ENCODE data around the gene TBL1X. TPM values are rescaled to one million over a fixed set of nuclear protein-coding genes. Genes with fewer than 3 reads are reported as not detected.
"Not testable (repeated sequence)": the region's sequence is repeated elsewhere in the genome, so short reads cannot be mapped to it uniquely, and the experiment has no call there.

TBL1X gene
- total RNA-seq, 5 donors from 2014 or later (not counting 1 experiment from before 2014, with no cell fraction given), result 21.0 to 50.8 (median 40.5) TPM

- not testable (repeated sequence) for H3K4me1 ChIP-seq (ENCODE audit: control insufficient read depth in 1 of 2, extremely low read depth in 1 of 2, insufficient read depth in 2 of 2, low read length in 2 of 2); H3K4me3 Mint-ChIP-seq; ATAC-seq (replicated peaks in 1 of 4); H3K9me3 ChIP-seq; H3K27ac Mint-ChIP-seq; H3K27me3 ChIP-seq (replicated peaks in 1 of 2; ENCODE audit: control insufficient read depth in 2 of 2, extremely low read depth in 1 of 2, insufficient read depth in 2 of 2, low read length in 1 of 2); H3K27me3 Mint-ChIP-seq; H3K36me3 ChIP-seq (ENCODE audit: control insufficient read depth in 2 of 2, extremely low read depth in 1 of 2, insufficient read depth in 1 of 2, low read length in 1 of 2); H3K27ac ChIP-seq (ENCODE audit: low read length); H3K4me3 ChIP-seq (ENCODE audit: control insufficient read depth in 1 of 2, extremely low read depth in 1 of 2, low read length in 1 of 2); H3K9me3 Mint-ChIP-seq
- Mint-ChIP-seq H3K36me3 (peaks cover 27% of the 10 kb centered on the region), H3K4me1 (peaks cover 34 to 64% (median 61%) of the 10 kb centered on the region in 3 donors)
- WGBS (ENCODE audit: insufficient coverage), result no CpG with 5 or more reads among the region's 4 CpGs
- ChIA-PET CTCF (interaction anchor here (0.7 to 1.0 kb wide), 4 partner anchors 13 to 498 kb away, joined by 3 read pairs; no protein-coding TSS in a partner anchor), POLR2A (interaction anchor here in 1 of 2 donors (0.6 kb wide), 1 partner anchor 800 kb away, joined by 3 read pairs; no protein-coding TSS in a partner anchor)
- peak in 1 of 35 experiments; percentile 22 for DNase-seq
These were observed 10.6 kb downstream of the TBL1X start for GRCh38 chrX:9475417-9475816.

GRCh38 chrX:9475984-9476383, 11.1 kb downstream of the TBL1X start:
- Mint-ChIP-seq H3K36me3 (peaks cover 23% of the 10 kb centered on the region), H3K4me3 (no peak overlapping the region), H3K27ac (no peak overlapping the region), H3K27me3 (no peaks in the 10 kb centered on the region), H3K9me3 (no peaks in the 10 kb centered on the region), H3K4me1 (peaks cover 29 to 61% (median 59%) of the 10 kb centered on the region in 3 donors)
- Histone ChIP-seq H3K4me1 (ENCODE audit: control insufficient read depth in 1 of 2, extremely low read depth in 1 of 2, insufficient read depth in 2 of 2, low read length in 2 of 2) (peaks cover 0 to 7% of the 10 kb centered on the region in 2 experiments), H3K9me3 (no peaks in the 10 kb centered on the region), H3K36me3 (ENCODE audit: control insufficient read depth in 2 of 2, extremely low read depth in 1 of 2, insufficient read depth in 1 of 2, low read length in 1 of 2) (no peaks in the 10 kb centered on the region), H3K4me3 (ENCODE audit: control insufficient read depth in 1 of 2, extremely low read depth in 1 of 2, low read length in 1 of 2) (no peak overlapping the region), H3K27me3 (replicated peaks in 1 of 2; ENCODE audit: control insufficient read depth in 2 of 2, extremely low read depth in 1 of 2, insufficient read depth in 2 of 2, low read length in 1 of 2) (no peaks in the 10 kb centered on the region), H3K27ac (ENCODE audit: low read length) (no peak overlapping the region)
- ATAC-seq (replicated peaks in 1 of 4), result peak in 1 of 4 experiments; percentile 28
- POLR2A ChIA-PET, result no interaction called here
- no CpG with 5 or more reads among the region's 1 CpG for WGBS (ENCODE audit: insufficient coverage)
- DNase-seq, result no peak
- CTCF ChIA-PET, result interaction anchor here (0.7 to 1.0 kb wide), 3 partner anchors 13 to 498 kb away, joined by 3 read pairs; no protein-coding TSS in a partner anchor

- H3K36me3 ChIP-seq (ENCODE audit: control insufficient read depth in 2 of 2, extremely low read depth in 1 of 2, insufficient read depth in 1 of 2, low read length in 1 of 2), result no peaks in the 10 kb centered on the region
- POLR2A ChIA-PET, result no interaction called here
- H3K27ac Mint-ChIP-seq, result no peak overlapping the region
These were observed 12.1 kb downstream of the TBL1X start for GRCh38 chrX:9476810-9477575.

GRCh38 chrX:9482408-9482807, 17.6 kb downstream of the TBL1X start:
- DNase-seq (no peak), ATAC-seq (replicated peaks in 1 of 4) (no peak)
- Mint-ChIP-seq H3K36me3 (peaks cover 26% of the 10 kb centered on the region), H3K27me3 (no peaks in the 10 kb centered on the region), H3K27ac (no peak overlapping the region), H3K9me3 (no peaks in the 10 kb centered on the region), H3K4me3 (no peak overlapping the region), H3K4me1 (peaks cover 34 to 55% (median 50%) of the 10 kb centered on the region in 3 donors)
- Histone ChIP-seq H3K4me3 (ENCODE audit: control insufficient read depth in 1 of 2, extremely low read depth in 1 of 2, low read length in 1 of 2) (no peak overlapping the region), H3K27me3 (replicated peaks in 1 of 2; ENCODE audit: control insufficient read depth in 2 of 2, extremely low read depth in 1 of 2, insufficient read depth in 2 of 2, low read length in 1 of 2) (no peaks in the 10 kb centered on the region), H3K27ac (ENCODE audit: low read length) (no peak overlapping the region), H3K36me3 (ENCODE audit: control insufficient read depth in 2 of 2, extremely low read depth in 1 of 2, insufficient read depth in 1 of 2, low read length in 1 of 2) (no peaks in the 10 kb centered on the region), H3K9me3 (no peaks in the 10 kb centered on the region), H3K4me1 (ENCODE audit: control insufficient read depth in 1 of 2, extremely low read depth in 1 of 2, insufficient read depth in 2 of 2, low read length in 2 of 2) (peaks cover 0 to 2% of the 10 kb centered on the region in 2 experiments)
- no CpG with 5 or more reads among the region's 2 CpGs for WGBS (ENCODE audit: insufficient coverage)
- ChIA-PET POLR2A (interaction anchor here in 1 of 2 donors (0.6 kb wide), 1 partner anchor 42 kb away, joined by 18 read pairs; no protein-coding TSS in a partner anchor), CTCF (interaction anchor here in 1 of 2 donors (0.6 to 0.7 kb wide), 2 partner anchors 79 to 152 kb away, joined by 3 read pairs; no protein-coding TSS in a partner anchor)

More at GRCh38 chrX:9476810-9477575, 12.1 kb downstream of the TBL1X start:
- Histone ChIP-seq H3K9me3 (no peaks in the 10 kb centered on the region), H3K4me3 (ENCODE audit: control insufficient read depth in 1 of 2, extremely low read depth in 1 of 2, low read length in 1 of 2) (no peak overlapping the region), H3K27ac (ENCODE audit: low read length) (no peak overlapping the region), H3K27me3 (replicated peaks in 1 of 2; ENCODE audit: control insufficient read depth in 2 of 2, extremely low read depth in 1 of 2, insufficient read depth in 2 of 2, low read length in 1 of 2) (no peaks in the 10 kb centered on the region), H3K4me1 (ENCODE audit: control insufficient read depth in 1 of 2, extremely low read depth in 1 of 2, insufficient read depth in 2 of 2, low read length in 2 of 2) (peaks cover 0 to 7% of the 10 kb centered on the region in 2 experiments)
- Mint-ChIP-seq H3K4me3 (no peak overlapping the region), H3K4me1 (peaks cover 25 to 57% (median 54%) of the 10 kb centered on the region in 3 donors), H3K36me3 (peaks cover 20% of the 10 kb centered on the region), H3K27me3 (no peaks in the 10 kb centered on the region), H3K9me3 (no peaks in the 10 kb centered on the region)
- DNase-seq (no peak), ATAC-seq (replicated peaks in 1 of 4) (no peak)
- CTCF ChIA-PET, result no interaction called here
- WGBS (ENCODE audit: insufficient coverage), result no CpG with 5 or more reads among the region's 3 CpGs

GRCh38 chrX:9482837-9483236, 18.0 kb downstream of the TBL1X start:
- DNase-seq, result no peak
- no peaks in the 10 kb centered on the region for H3K4me1 ChIP-seq (ENCODE audit: control insufficient read depth in 1 of 2, extremely low read depth in 1 of 2, insufficient read depth in 2 of 2, low read length in 2 of 2)
- H3K27ac Mint-ChIP-seq, result no peak overlapping the region
- ChIA-PET CTCF (interaction anchor here in 1 of 2 donors (0.7 kb wide), 1 partner anchor 152 kb away, joined by 3 read pairs; no protein-coding TSS in a partner anchor), POLR2A (interaction anchor here in 1 of 2 donors (0.6 kb wide), 1 partner anchor 41 kb away, joined by 18 read pairs; no protein-coding TSS in a partner anchor)
- no peak for ATAC-seq (replicated peaks in 1 of 4)
- H3K27ac ChIP-seq (ENCODE audit: low read length), result no peak overlapping the region
- WGBS (ENCODE audit: insufficient coverage), result no CpG with 5 or more reads among the region's 3 CpGs
- no peaks in the 10 kb centered on the region for H3K27me3 ChIP-seq (replicated peaks in 1 of 2; ENCODE audit: control insufficient read depth in 2 of 2, extremely low read depth in 1 of 2, insufficient read depth in 2 of 2, low read length in 1 of 2)
- H3K36me3 ChIP-seq (ENCODE audit: control insufficient read depth in 2 of 2, extremely low read depth in 1 of 2, insufficient read depth in 1 of 2, low read length in 1 of 2), result no peaks in the 10 kb centered on the region
- no peaks in the 10 kb centered on the region for H3K9me3 Mint-ChIP-seq
- H3K4me3 ChIP-seq (ENCODE audit: control insufficient read depth in 1 of 2, extremely low read depth in 1 of 2, low read length in 1 of 2), result no peak overlapping the region
- H3K4me1 Mint-ChIP-seq, result peaks cover 34 to 55% (median 49%) of the 10 kb centered on the region in 3 donors
- peaks cover 27% of the 10 kb centered on the region for H3K36me3 Mint-ChIP-seq
- no peaks in the 10 kb centered on the region for H3K27me3 Mint-ChIP-seq
- no peaks in the 10 kb centered on the region for H3K9me3 ChIP-seq
- H3K4me3 Mint-ChIP-seq, result no peak overlapping the region

GRCh38 chrX:9483376-9483775, 18.5 kb downstream of the TBL1X start:
- H3K4me3 Mint-ChIP-seq, result no peak overlapping the region
- 100% methylated on average over 2 of the region's 6 CpGs for WGBS (ENCODE audit: insufficient coverage)

More at GRCh38 chrX:9483376-9483775, 18.5 kb downstream of the TBL1X start:
- Mint-ChIP-seq H3K27me3 (no peaks in the 10 kb centered on the region), H3K36me3 (peaks cover 27% of the 10 kb centered on the region), H3K27ac (no peak overlapping the region), H3K9me3 (no peaks in the 10 kb centered on the region), H3K4me1 (peaks cover 37 to 55% (median 47%) of the 10 kb centered on the region in 3 donors)
- Histone ChIP-seq H3K36me3 (ENCODE audit: control insufficient read depth in 2 of 2, extremely low read depth in 1 of 2, insufficient read depth in 1 of 2, low read length in 1 of 2) (no peaks in the 10 kb centered on the region), H3K27ac (ENCODE audit: low read length) (no peak overlapping the region), H3K4me3 (ENCODE audit: control insufficient read depth in 1 of 2, extremely low read depth in 1 of 2, low read length in 1 of 2) (no peak overlapping the region), H3K4me1 (ENCODE audit: control insufficient read depth in 1 of 2, extremely low read depth in 1 of 2, insufficient read depth in 2 of 2, low read length in 2 of 2) (no peaks in the 10 kb centered on the region), H3K27me3 (replicated peaks in 1 of 2; ENCODE audit: control insufficient read depth in 2 of 2, extremely low read depth in 1 of 2, insufficient read depth in 2 of 2, low read length in 1 of 2) (no peaks in the 10 kb centered on the region), H3K9me3 (no peaks in the 10 kb centered on the region)
- ChIA-PET POLR2A (no interaction called here), CTCF (no interaction called here)
- DNase-seq (no peak), ATAC-seq (replicated peaks in 1 of 4) (no peak)

Data from T-cell (primary cell).